Left colon (tissue), 2 donors: ENCODE data around the gene OR1K1. TPM values are rescaled to one million over a fixed set of nuclear protein-coding genes. Genes with fewer than 3 reads are reported as not detected.
"Not testable (repeated sequence)": the region's sequence is repeated elsewhere in the genome, so short reads cannot be mapped to it uniquely, and the experiment has no call there.

Experiments
- ATAC-seq: fragments of 200-7000 bp; cut with Tn5 transposase; one replicate; pipeline ENCODE4 v1.9.1; 2020; ENCODE audit warnings: mild to moderate bottlenecking, moderate library complexity
- DNase-seq, 2 donors: peaks; one replicate each; pipeline ENCODE4 v3.0.0-alpha.2; 2020
- intact Hi-C, 2 donors: fragments of 100-400 bp; cut with DNase I in 1 of 2; cut with micrococcal nuclease in 1 of 2; formaldehyde crosslinking; loops; one replicate each; pipeline versions ENCODE4 v1.11.2 to v1.14.0; 2022; cut with DNase I, micrococcal nuclease
- total RNA-seq, 2 donors: library from RNA; stranded (reverse); fragmentation: NEBNext Ultra II Directional; extraction: Animal tissue kit (Norgen Biotek cat#: 25700); gene quantifications; one replicate each; pipeline ENCODE4 v1.2.1, GENCODE V29; 2021
- donor health status: DM: no; HTN: no; CAD: no.
- donor health status: DM: yes; HTN: yes; CAD: no.

The OR1K1 gene
- total RNA-seq, 2 donors from 2014 or later: not detected

- not testable (repeated sequence) for ATAC-seq, DNase-seq
- intact Hi-C loops: loop anchor here in 1 of 2 donors (2.0 kb wide), 1 partner anchor 344 kb away; no protein-coding TSS in a partner anchor
These were observed 9.3 kb downstream of the OR1K1 start for GRCh38 chr9:122809261-122809660.

GRCh38 chr9:122810306-122810946 is 10.5 kb downstream of the OR1K1 start:
- ATAC-seq (peak; percentile 95), DNase-seq (peak; percentile 49 to 72)
- intact Hi-C loops: no loop called here

GRCh38 chr9:122812736-122813135 is 12.8 kb downstream of the OR1K1 start:
- no peak for ATAC-seq
- intact Hi-C loops: no loop called here
- no peak for DNase-seq

- intact Hi-C loops: no loop called here
- ATAC-seq (no peak), DNase-seq (no peak)
These were observed 14.6 kb downstream of the OR1K1 start for GRCh38 chr9:122814545-122814944.

GRCh38 chr9:122815544-122815943 is 15.6 kb downstream of the OR1K1 start:
- intact Hi-C loops: no loop called here
- DNase-seq: no peak
- ATAC-seq: no peak

GRCh38 chr9:122816163-122816867 is 16.4 kb downstream of the OR1K1 start:
- no peak for ATAC-seq
- peak in 1 of 2 donors; percentile 34 for DNase-seq
- intact Hi-C loops: no loop called here

- intact Hi-C loops: no loop called here
- no peak for DNase-seq
- ATAC-seq: no peak
These were observed 19.4 kb downstream of the OR1K1 start for GRCh38 chr9:122819326-122819725.

- intact Hi-C loops: no loop called here
- no peak for ATAC-seq
- no peak for DNase-seq
These were observed 20.0 kb downstream of the OR1K1 start for GRCh38 chr9:122819791-122820489.

GRCh38 chr9:122820490-122820845 is 20.5 kb downstream of the OR1K1 start:
- ATAC-seq (no peak), DNase-seq (no peak)
- intact Hi-C loops: no loop called here

- peak; percentile 42 for ATAC-seq
- intact Hi-C loops: no loop called here
- DNase-seq: peak; percentile 30 to 53
These were observed 21.5 kb downstream of the OR1K1 start for GRCh38 chr9:122821278-122821943.

GRCh38 chr9:122822056-122822455 is 22.1 kb downstream of the OR1K1 start:
- intact Hi-C loops: no loop called here
- ATAC-seq: no peak
- DNase-seq: no peak

- intact Hi-C loops: no loop called here
- DNase-seq: no peak
- ATAC-seq: no peak
These were observed 23.0 kb downstream of the OR1K1 start for GRCh38 chr9:122822938-122823337.

GRCh38 chr9:122827761-122828093 is 27.8 kb downstream of the OR1K1 start:
- intact Hi-C loops: no loop called here
- DNase-seq (no peak), ATAC-seq (peak; percentile 7)

- ATAC-seq, intact Hi-C loops, DNase-seq: not testable (repeated sequence)
These were observed 29.0 kb downstream of the OR1K1 start for GRCh38 chr9:122828965-122829284.

- intact Hi-C loops: no loop called here
These were observed 32.3 kb downstream of the OR1K1 start for GRCh38 chr9:122832194-122832593.

GRCh38 chr9:122835313-122835731 is 35.4 kb downstream of the OR1K1 start:
- intact Hi-C loops: no loop called here
- no peak for DNase-seq
- ATAC-seq: no peak

More at GRCh38 chr9:122832194-122832593, 32.3 kb downstream of the OR1K1 start:
- no peak for DNase-seq
- no peak for ATAC-seq

GRCh38 chr9:122837266-122837850 is 37.4 kb downstream of the OR1K1 start:
- DNase-seq (no peak), ATAC-seq (no peak)
- intact Hi-C loops: no loop called here

GRCh38 chr9:122838441-122838840 is 38.5 kb downstream of the OR1K1 start:
- ATAC-seq, intact Hi-C loops: not testable (repeated sequence)

GRCh38 chr9:122841501-122841900 is 41.6 kb downstream of the OR1K1 start:
- ATAC-seq (no peak), DNase-seq (no peak)
- intact Hi-C loops: loop anchor here in 1 of 2 donors (10.0 kb wide), 1 partner anchor 153 kb away; no protein-coding TSS in a partner anchor

More at GRCh38 chr9:122838441-122838840, 38.5 kb downstream of the OR1K1 start:
- not testable (repeated sequence) for DNase-seq
